Neural progenitor cell (in vitro differentiated cells): ENCODE data around the gene JPH2. TPM values are rescaled to one million over a fixed set of nuclear protein-coding genes. Genes with fewer than 3 reads are reported as not detected.
A peak's percentile ranks its signal among the peaks of the same experiment; 100 is the strongest.

Source experiments
- DNase-seq: peaks from one replicate; pipeline ENCODE4 v3.0.0-alpha.2; 2016; ENCODE audit warnings: low spot score
- H2AFZ ChIP-seq: fragments of 200-600 bp; sonication (generic); replicated peaks from 2 replicates; pipeline ENCODE4 v1.6.1; 2016; ENCODE audit warnings: antibody characterized with exemption
- H3F3A ChIP-seq: fragments of 200-600 bp; sonication (generic); 2 replicates; pipeline ENCODE4 v1.6.1; 2016; ENCODE audit warnings: antibody characterized with exemption, low read depth
- H3K27ac ChIP-seq: fragments of 200-600 bp; sonication (generic); 2 replicates; pipeline ENCODE4 v1.5.1; 2016; ENCODE audit warnings: mild to moderate bottlenecking
- H3K27me3 ChIP-seq: fragments of 200-600 bp; sonication (generic); 2 replicates; pipeline ENCODE4 v1.6.1; 2016; ENCODE audit warnings: mild to moderate bottlenecking, moderate library complexity
- H3K36me3 ChIP-seq: fragments of 200-600 bp; sonication (generic); 2 replicates; pipeline ENCODE4 v1.5.1; 2016
- H3K4me1 ChIP-seq: fragments of 200-600 bp; sonication (generic); 2 replicates; pipeline ENCODE4 v1.6.1; 2016; ENCODE audit warnings: mixed run types
- H3K4me2 ChIP-seq: fragments of 200-600 bp; sonication (generic); 2 replicates; pipeline ENCODE4 v1.6.1; 2016
- H3K4me3 ChIP-seq: fragments of 200-600 bp; sonication (generic); 2 replicates; pipeline ENCODE4 v1.5.1; 2016
- H3K79me2 ChIP-seq: fragments of 200-600 bp; sonication (generic); 2 replicates; pipeline ENCODE4 v1.6.1; 2016; ENCODE audit warnings: low read depth
- H3K9ac ChIP-seq: fragments of 200-600 bp; sonication (generic); 2 replicates; pipeline ENCODE4 v1.6.1; 2016
- H3K9me3 ChIP-seq: fragments of 200-600 bp; sonication (generic); 2 replicates; pipeline ENCODE4 v1.5.1; 2016; ENCODE audit warnings: low read depth
- H4K20me1 ChIP-seq: fragments of 200-600 bp; sonication (generic); 2 replicates; pipeline ENCODE4 v1.6.1; 2016; ENCODE audit warnings: low read depth
- H3K27ac Mint-ChIP-seq: 3 replicates; pipeline ENCODE4 v1.8.0; 2021; ENCODE audit warnings: mixed read lengths
- H3K27me3 Mint-ChIP-seq: 2 replicates; pipeline ENCODE4 v1.8.0; 2022; ENCODE audit warnings: low read depth, mild to moderate bottlenecking, inconsistent platforms, moderate library complexity, mixed read lengths; ENCODE audit not compliant: insufficient read depth
- H3K36me3 Mint-ChIP-seq: 3 replicates; pipeline ENCODE4 v1.8.0; 2021; ENCODE audit warnings: mixed read lengths
- H3K4me1 Mint-ChIP-seq: 3 replicates; pipeline ENCODE4 v1.8.0; 2021; ENCODE audit warnings: mixed read lengths
- H3K4me3 Mint-ChIP-seq: 3 replicates; pipeline ENCODE4 v1.8.0; 2021; ENCODE audit warnings: mild to moderate bottlenecking, moderate library complexity, mixed read lengths
- H3K9me3 Mint-ChIP-seq: 3 replicates; pipeline ENCODE4 v1.8.0; 2020; ENCODE audit warnings: mixed read lengths
- EZH2 ChIP-seq: fragments of 200-600 bp; sonication (generic); IDR thresholded peaks from 2 replicates; pipeline ENCODE4 v1.6.1; 2017; ENCODE audit warnings: antibody characterized with exemption, mild to moderate bottlenecking, moderate library complexity
- EZH2phosphoT487 ChIP-seq: fragments of 200-600 bp; sonication (generic); IDR thresholded peaks from 2 replicates; pipeline ENCODE4 v1.6.1; 2017; ENCODE audit warnings: antibody characterized with exemption
- total RNA-seq: library from RNA; depleted of rRNA; stranded (reverse); fragments of >200 nt; gene quantifications from 2 replicates; pipeline ENCODE4 v1.2.3, GENCODE V29; 2015; ENCODE audit warnings: low replicate concordance
- TF ChIP-seq, protein P1 (sequence below): fragments of 200-600 bp; sonication (generic); IDR thresholded peaks from 2 replicates; pipeline ENCODE4 v1.5.1; 2017; ENCODE audit warnings: antibody characterized with exemption, mild to moderate bottlenecking

JPH2 gene
- total RNA-seq, 1 donor from 2014 or later = not detected

DNA sequence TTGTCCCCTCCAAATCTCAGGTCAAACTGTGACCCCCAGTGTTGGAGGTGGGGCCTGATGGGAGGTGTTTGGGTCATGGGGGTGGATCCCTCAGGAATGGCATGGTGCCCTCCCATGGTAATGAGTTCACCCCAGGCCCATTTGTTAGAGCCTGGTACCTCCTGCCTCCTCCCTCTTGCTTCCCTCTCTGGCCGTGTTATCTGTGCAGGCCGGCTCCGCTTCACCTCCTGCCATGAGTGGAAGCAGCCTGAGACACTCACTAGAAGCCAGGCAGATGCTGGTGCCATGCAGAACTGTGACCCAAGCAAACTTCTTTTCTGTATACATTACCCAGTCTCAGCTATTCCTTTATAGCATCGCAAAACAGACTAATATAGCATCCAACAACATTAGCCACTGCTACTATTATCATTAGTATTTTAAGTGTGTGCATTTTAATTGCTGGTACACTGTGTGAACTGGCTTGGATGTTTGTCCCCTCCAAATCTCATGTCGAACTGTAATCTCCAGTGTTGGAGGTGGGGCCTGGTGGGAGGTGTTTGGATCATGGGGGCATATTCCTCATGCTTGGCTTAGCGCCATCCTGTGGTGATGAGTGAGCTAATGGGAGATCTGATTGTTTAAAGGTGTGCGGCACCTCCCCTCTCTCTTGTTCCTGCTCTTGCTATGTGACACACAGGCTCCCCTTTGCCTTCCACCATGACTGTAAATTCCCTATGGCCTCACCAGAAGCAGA, 35.8 kb upstream of the JPH2 start:
- Histone ChIP-seq H3K79me2 (no peaks in the 10 kb centered on the region), H4K20me1 (no peaks in the 10 kb centered on the region), H3F3A (no peaks in the 10 kb centered on the region), H3K4me3 (no peak overlapping the region), H3K4me1 (peaks cover 6% of the 10 kb centered on the region), H3K4me2 (peak overlapping the region; percentile 42), H3K9me3 (no peaks in the 10 kb centered on the region), H3K27me3 (no peaks in the 10 kb centered on the region), H3K9ac (no peak overlapping the region), H3K27ac (no peak overlapping the region), H3K36me3 (no peaks in the 10 kb centered on the region), H2AFZ (no peak overlapping the region)
- no peak for TF ChIP-seq EZH2phosphoT487
- TF ChIP-seq, protein P1, sequence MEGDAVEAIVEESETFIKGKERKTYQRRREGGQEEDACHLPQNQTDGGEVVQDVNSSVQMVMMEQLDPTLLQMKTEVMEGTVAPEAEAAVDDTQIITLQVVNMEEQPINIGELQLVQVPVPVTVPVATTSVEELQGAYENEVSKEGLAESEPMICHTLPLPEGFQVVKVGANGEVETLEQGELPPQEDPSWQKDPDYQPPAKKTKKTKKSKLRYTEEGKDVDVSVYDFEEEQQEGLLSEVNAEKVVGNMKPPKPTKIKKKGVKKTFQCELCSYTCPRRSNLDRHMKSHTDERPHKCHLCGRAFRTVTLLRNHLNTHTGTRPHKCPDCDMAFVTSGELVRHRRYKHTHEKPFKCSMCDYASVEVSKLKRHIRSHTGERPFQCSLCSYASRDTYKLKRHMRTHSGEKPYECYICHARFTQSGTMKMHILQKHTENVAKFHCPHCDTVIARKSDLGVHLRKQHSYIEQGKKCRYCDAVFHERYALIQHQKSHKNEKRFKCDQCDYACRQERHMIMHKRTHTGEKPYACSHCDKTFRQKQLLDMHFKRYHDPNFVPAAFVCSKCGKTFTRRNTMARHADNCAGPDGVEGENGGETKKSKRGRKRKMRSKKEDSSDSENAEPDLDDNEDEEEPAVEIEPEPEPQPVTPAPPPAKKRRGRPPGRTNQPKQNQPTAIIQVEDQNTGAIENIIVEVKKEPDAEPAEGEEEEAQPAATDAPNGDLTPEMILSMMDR = peak; percentile 45
- Mint-ChIP-seq H3K27ac (no peak overlapping the region), H3K4me3 (no peak overlapping the region), H3K9me3 (no peaks in the 10 kb centered on the region), H3K4me1 (peaks cover 12% of the 10 kb centered on the region), H3K27me3 (no peaks in the 10 kb centered on the region), H3K36me3 (no peaks in the 10 kb centered on the region)
- DNase-seq = peak; percentile 64

DNA sequence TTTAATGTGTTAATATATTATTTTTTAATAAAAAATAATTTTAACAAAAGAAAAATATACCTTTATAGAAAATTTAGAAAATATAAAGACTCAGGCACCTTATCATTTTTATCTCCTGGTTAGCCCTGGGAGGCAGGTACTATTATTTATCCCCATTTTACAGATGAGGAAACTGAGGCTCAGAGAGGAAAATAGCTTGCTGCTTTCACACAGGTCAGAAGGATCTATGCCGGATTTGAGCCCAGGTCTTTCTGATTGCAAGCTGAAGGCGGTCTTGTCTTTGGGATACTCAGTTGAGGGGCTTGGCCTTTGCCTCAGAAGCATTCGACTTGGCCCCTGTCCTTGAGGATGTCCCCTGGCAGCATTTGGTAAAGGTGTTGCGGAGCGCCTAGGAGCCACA, 35.0 kb upstream of the JPH2 start:
- no peak overlapping the region for H3K27ac Mint-ChIP-seq
- no peaks in the 10 kb centered on the region for H3F3A ChIP-seq
- H3K4me1 ChIP-seq = peaks cover 6% of the 10 kb centered on the region
- H3K4me3 ChIP-seq = no peak overlapping the region
- H3K9ac ChIP-seq = no peak overlapping the region
- H3K79me2 ChIP-seq = no peaks in the 10 kb centered on the region
- H3K27me3 ChIP-seq = no peaks in the 10 kb centered on the region
- no peak overlapping the region for H3K4me3 Mint-ChIP-seq
- H3K4me2 ChIP-seq = no peak overlapping the region
- peaks cover 16% of the 10 kb centered on the region for H3K4me1 Mint-ChIP-seq
- H4K20me1 ChIP-seq = no peaks in the 10 kb centered on the region
- H3K27ac ChIP-seq = no peak overlapping the region
- H3K9me3 ChIP-seq = no peaks in the 10 kb centered on the region
- H3K27me3 Mint-ChIP-seq = no peaks in the 10 kb centered on the region
- no peaks in the 10 kb centered on the region for H3K36me3 Mint-ChIP-seq
- TF ChIP-seq, protein P1 = no peak
- TF ChIP-seq EZH2 = no peak
- no peak for TF ChIP-seq EZH2phosphoT487
- no peaks in the 10 kb centered on the region for H3K36me3 ChIP-seq
- H3K9me3 Mint-ChIP-seq = no peaks in the 10 kb centered on the region
- DNase-seq = no peak
- H2AFZ ChIP-seq = no peak overlapping the region

DNA sequence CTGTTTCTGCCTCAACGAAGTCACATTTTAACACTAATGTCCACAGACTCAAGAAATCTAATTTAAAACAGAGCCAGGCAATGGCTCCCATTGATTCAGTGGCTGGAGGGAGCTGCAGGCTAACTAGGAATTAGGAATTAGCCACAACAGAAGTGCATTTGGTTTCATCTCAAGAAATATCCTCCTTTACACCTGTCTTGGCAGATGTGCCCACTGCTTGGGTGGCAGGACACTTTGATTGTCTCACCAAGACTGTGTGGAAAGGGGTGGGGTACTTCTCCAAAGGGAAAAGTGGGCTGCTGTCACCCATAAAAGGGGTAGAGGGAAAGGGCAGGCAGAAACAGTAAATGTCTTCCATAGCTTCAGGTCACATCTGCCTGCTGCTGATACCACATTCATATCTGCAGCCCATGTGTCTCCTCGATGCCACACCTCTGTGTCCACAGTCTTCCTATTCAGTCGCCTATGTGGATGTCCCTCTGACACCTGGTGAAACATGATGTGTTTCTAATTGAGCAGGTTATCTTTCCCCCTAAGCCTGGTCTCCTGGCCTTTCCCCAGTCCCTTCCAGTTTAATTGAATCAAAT, 34.5 kb upstream of the JPH2 start:
- TF ChIP-seq, protein P1 = no peak
- TF ChIP-seq EZH2phosphoT487 (no peak), EZH2 (no peak)
- Histone ChIP-seq H3K4me3 (no peak overlapping the region), H3K9me3 (no peaks in the 10 kb centered on the region), H3K4me2 (no peak overlapping the region), H3K79me2 (no peaks in the 10 kb centered on the region), H4K20me1 (no peaks in the 10 kb centered on the region), H3K27ac (no peak overlapping the region), H3K27me3 (no peaks in the 10 kb centered on the region), H2AFZ (no peak overlapping the region), H3K36me3 (no peaks in the 10 kb centered on the region), H3K4me1 (peaks cover 6% of the 10 kb centered on the region), H3K9ac (no peak overlapping the region), H3F3A (no peaks in the 10 kb centered on the region)
- no peak for DNase-seq
- Mint-ChIP-seq H3K4me3 (no peak overlapping the region), H3K4me1 (peaks cover 16% of the 10 kb centered on the region), H3K9me3 (no peaks in the 10 kb centered on the region), H3K27me3 (no peaks in the 10 kb centered on the region), H3K36me3 (no peaks in the 10 kb centered on the region), H3K27ac (no peak overlapping the region)
